Stimulated activated CD4-positive, alpha-beta T cell treated with anti-CD3 and anti-CD28 coated beads, Interleukin-15, amount 100 ng/mL, for 1 hour (primary cell): ENCODE results near the gene EXOC3L2.

Source experiments
- DNase-seq, 2 donors: peaks; one replicate each; pipeline ENCODE4 v3.0.0-alpha.2; 2020; ENCODE audit warnings: low read depth in 1 of 2, low spot score in 1 of 2

Gene EXOC3L2

DNA sequence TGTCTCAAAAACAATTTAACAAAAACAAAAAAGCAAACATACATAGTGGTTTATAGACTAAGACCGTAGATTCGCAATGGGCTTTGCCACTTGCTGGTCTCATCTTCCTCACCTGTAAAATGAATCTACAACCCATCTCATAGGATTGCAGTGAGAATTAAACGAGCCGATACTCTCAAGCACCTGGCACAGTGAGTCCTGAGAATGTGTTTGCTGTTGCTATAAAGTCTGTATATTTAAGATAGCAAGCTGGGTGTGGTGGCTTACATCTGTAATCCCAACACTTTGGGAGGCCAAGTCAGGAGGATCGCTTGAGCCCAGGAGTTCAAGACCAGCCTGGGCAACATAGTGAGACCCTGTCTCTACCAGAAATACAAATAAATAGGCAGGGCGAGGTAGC is 22.5 kb downstream of the EXOC3L2 start:
- DNase-seq, result no peak

DNA sequence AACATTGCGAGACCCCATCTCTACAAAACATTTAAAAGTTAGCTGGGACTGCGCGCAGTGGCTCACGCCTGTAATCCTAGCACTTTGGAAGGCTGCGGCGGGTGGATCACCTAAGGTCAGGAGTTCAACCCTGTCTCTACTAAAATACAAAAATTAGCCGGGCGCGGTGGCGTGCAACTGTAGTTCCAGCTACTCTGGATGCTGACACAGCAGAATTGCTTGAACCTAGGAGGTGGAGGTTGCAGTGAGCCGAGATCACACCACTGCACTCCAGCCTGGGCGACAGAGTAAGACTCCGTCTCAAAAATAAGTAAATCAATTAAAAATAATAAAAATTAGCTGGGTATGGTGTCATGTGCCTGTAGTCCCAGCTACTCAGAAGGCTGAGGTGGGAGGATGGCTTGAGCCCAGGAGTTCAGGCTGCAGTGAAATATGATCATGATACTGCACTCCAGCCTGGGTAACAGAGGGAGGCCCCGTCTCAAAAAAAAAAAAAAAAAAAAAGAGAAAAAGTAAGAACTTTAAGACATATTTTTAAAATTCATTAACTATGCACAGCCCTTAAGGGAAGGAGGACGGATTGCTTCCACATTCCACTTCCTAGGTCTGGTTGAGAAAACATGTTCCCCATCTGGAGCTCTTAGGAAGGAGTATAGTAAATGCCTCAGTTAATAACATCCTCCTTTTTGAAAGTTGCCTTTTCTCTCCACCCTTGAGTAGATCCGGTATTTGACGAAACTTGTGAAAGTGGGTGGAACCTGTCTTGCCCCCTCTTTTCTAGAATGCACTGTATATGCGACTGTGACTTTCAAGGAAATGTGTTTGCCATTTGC is 26.1 kb downstream of the EXOC3L2 start:
- DNase-seq, result no peak

DNA sequence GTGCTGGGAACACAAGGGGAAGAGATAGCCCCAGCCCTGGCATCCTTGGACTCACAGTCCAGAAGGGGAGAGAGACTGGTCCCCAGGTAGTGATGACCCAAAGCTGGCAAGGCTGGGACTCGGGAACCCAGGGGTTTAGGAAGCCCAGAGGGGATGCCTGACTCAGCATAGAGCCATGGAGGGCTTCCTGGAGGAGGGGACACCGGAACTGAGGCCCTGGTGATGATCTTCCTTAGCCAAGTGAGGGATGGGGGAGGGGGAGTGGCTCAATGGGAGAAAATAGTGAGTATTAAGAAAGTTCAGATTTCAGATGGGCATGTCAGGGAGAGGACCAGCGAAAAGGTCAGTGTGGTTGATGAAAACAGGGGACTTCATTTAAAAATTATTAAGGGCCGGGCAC is 26.8 kb downstream of the EXOC3L2 start:
- no peak for DNase-seq

DNA sequence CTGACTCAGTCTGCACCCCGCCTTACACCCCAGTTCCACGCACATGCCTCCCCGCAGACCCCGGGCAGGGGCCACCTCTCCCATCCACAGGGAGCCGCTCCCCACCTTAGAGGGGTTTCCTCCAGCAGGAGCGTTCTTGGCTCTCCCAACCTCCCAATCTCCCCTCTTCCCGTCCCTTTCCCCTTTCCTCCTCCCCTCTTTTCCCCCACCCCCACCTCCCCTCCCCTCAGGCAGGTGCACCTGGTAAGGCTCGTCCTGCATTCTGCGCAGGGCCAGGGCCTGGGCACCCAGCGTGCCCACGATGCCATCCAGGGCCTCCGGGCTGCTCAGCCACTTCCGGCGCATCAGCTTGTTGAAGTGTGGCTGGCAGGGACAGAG is 27.3 kb downstream of the EXOC3L2 start:
- no peak for DNase-seq

DNA sequence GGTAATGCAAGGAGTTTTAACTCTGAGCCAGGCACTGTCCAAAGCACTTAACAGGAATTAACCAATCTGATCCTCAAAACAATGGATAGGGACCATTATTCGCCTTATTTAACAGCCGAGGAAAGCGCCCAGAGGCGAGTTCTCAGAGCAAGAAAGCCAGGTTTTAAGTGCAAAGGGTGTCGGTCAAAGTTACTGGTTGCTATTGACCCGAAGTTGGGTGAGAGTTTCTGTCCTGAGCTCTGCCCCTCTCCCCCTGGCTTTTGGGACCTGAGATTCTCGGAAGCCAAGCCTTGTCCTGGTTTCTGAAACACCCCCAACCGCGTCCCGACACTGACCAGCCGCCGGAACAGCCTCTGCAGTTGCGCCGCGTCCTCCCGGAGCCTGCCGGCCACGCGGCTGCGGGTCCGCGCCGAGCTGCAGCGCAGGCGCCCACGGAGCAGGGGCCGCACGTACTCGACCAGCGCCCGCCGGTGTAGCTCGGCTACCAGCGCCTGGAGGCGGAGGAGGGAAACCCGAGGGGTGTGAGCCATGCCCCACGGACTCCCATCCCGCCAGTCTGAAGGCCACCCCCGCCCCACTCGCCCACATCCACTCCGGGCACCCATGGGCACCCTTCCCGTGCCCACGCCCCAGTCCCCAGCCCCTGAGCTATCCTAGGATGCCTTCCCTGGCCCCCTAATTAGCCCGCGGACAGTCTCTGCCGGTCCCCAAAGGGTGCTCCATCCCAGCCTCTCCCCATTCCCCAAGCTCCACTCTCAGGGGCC is 27.8 kb downstream of the EXOC3L2 start:
- no peak for DNase-seq

DNA sequence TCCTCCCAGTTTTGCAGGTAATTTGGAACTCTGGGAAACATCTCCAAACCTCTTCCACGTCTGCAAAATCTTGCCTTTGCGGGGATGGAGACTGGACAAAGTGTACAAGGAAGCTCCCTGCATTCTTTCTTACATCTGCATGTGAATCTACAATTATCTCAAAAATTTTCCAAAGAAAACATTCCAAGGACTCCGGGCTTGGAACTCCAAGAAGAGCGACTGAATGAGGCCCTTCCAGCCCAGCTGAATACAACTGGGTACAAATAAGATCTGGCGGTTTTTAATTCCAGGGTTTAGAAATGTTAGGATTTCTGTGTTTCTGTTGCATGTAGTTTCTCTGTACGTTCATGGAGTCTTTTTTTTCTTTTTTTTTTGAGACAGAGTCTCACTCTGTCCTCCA is 28.5 kb downstream of the EXOC3L2 start:
- no peak for DNase-seq

DNA sequence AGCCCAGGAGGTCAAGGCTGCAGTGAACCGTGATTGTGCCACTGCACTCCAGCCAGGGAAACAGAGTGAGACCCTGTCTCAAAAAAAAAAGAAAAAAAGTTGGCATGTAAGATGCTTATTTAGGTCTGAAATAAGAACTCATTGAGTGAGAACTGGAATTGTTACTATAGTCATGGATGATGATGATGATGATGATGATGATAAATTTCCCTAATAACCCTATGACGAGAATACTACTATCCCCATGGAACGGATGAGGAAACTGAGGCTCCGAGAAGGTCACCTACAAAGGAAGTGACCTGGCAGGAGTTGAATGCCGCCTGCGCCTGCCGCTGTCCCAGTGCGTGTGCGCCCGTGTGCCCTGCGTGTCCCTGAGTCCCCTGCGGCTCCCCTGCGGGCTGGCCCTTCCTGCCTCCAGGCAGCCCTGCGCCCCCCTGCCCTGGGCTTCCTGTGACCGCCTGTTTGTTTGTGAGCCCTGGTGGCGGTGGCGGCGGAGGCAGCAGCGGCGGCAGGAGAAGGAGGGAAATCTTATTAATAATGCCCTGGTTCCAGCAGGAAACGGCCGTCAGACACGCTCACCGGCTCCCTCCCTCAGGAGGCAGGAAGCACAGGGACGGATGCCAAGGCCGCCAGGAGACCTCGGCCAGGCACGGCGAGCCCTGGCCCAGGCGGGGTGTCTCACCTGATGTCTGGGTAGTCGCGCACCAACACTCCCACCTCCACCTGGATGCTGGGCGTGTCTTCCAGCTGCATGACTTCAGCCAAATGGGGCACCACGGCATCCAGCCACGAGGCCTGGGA is 29.6 kb downstream of the EXOC3L2 start:
- no peak for DNase-seq

DNA sequence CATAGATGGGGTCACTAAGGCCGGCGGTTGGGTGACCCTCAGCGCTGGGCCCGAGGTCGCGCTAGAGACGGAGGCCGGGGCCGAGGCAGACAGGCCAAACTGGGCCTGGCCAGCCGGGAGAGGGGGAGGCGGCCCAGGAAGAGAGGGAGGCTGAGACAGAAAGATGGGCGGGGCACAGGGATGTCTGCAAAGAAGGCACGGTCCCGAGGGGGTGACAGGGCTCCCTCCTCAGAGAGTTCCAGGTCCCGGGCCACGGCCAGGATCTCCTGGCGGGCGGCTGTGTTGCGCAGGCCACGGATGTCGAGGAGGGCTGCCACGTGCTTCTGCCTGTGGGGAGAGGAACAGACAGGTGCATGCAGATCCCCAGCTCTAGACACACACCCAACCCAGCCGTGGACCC is 32.2 kb downstream of the EXOC3L2 start:
- no peak for DNase-seq

DNA sequence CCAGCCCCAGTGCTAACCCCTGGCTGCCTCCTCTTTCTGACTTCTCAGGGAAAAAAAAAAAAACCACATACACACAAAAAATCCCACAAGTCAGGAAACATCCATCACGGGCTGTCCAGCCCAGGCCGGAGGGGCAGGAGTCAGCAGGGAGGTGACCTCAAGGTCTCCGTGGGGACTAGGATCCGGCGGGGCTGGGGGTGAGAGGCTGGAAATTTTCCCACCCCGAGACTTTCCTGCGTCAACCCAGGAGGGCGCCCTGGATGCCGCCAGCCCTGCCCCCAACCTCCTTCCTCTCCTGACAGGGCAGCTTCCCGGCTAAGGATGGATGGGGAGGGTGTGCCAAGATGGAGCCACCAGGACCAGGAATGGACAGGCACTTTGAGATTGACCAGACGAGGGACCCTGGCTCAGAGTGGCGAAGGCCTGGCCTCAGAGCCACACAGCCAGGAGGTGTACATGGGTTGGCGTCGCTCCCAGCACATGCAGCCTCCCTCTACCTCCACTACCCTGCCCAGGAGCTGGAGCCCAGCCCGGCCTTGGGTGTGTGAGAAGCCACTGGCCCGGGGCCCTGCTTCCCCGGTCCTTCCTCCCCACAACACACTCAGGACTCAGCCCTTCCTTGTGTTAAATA is 33.3 kb downstream of the EXOC3L2 start:
- no peak for DNase-seq

DNA sequence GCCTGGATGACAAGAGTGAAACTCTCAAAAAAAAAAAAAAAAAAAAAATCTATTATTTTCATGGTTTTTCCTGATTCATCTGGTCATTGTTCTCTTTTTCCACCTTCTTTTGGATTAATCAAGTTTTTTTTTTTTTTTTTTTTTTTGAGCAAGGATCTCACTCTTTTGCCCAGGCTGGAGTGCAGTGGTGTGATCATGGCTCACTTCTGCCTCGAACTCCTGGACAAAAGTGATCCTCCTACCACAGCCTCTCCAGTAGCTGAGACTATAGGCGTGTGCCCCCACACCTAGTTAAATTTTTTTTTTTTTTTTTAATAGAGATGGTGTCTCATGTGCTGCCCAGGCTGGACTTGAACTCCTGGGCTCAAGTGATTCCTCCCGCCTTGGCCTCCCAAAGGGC is 38.9 kb downstream of the EXOC3L2 start:
- DNase-seq, result no peak

DNA sequence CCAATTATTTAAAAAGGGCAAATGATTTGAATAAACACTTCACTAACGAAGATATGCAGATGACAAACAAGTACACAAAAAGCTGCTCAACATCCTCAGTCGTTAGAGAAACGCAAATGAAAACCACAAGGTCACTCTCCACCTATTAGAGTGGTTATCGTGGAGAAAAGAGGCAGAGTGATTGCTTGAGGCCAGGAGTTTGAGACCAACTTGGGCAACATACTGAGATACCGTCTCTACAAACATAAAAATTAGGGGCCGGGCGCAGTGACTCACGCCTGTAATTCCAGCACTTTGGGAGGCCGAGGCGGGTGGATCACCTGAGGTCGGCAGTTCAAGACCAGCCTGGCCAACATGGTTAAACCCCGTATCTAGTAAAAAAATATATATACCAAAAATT is 39.4 kb downstream of the EXOC3L2 start:
- DNase-seq, result no peak

DNA sequence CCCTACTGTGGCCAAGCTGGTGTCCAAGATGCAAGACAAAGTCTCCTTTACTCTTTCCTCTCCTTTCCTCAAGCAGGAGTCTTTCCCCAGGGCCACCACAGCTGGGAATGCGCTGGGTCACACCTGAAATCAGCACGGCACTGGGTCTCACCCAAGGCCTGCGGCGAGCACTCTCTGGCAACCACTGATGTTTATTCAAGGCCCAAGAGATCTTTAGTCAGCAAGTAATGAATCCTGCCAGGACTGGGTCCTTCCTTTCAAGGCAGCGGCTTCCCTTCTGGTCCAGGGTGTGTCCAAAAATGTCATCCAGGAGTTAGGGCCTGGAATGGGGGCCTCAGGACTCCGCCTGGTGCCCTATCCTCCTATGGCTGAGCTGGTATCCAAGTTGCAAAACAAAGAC is 42.6 kb downstream of the EXOC3L2 start:
- no peak for DNase-seq

DNA sequence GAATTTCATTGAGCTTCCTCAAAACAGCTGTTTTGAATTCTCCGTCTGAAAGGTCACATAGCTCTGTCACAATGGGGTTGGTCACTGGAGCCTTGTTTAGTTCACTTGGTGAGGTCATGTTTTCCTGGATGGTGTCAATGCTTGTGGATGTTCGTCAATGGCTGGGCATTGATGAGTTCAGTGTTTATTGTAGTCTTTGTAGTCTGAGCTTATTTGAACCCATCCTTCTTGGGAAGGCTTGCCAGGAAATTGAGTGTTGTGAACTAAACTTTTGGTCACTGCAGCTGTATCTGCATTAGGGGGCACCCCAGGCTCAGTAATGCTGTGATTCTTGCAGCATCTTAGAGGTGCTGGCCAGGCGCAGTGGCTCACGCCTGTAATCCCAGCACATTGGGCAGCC is 44.6 kb downstream of the EXOC3L2 start:
- no peak for DNase-seq

DNA sequence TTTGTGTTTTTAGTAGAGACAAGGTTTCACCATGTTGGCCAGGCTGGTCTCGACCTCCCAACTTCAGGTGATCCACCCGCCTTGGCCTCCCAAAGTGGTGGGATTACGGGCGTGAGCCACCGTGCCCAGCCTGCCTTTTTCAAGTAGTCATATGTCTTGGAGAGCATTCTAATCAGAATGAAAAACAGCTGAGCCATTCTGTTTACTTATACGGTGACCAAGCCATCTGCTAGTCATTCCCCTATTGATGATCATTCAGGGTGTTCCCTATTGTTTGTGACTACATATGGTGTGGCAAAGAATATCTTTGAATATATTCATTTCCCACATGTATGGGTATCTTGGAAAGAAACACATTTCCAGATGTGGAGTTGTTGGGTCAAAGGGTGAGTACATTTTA is 49.4 kb downstream of the EXOC3L2 start:
- no peak for DNase-seq

DNA sequence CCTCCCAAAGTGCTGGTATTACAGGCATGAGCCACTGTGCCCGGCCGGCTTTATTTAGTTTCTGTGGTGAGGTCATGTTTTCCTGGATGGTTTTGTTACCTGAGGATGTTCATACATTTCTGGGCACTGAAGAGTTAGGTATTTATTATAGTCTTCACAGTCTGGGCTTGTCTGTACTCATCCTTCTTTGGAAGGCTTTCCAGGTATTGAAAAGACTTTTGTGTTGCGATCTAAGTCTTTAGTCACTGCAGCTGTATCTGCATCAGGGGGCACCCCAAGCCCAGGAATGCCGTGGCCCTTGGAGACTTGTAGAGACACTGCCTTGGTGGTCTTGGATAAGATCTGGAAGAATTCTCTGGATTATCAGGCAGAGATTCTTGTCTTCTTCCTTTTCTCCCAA is 53.8 kb downstream of the EXOC3L2 start:
- DNase-seq, result no peak

DNA sequence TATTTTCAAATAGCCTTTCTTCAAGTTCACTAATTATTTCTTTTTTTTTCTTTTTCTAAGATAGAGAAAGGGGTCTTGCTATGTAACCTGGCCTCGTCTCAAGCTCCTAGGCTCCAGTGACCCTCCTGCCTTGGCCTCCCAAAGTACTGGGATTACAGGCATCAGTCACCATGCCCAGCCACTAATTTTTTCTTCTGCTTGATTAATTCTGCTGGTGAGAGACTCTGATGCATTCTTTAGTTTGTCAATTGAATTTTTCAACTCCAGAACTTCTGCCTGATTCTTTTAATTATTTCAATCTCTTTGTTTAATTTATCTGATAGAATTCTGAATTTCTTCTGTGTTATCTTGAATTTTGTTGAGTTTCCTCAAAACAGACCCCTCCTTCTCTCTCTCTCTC is 55.2 kb downstream of the EXOC3L2 start:
- DNase-seq, result no peak

DNA sequence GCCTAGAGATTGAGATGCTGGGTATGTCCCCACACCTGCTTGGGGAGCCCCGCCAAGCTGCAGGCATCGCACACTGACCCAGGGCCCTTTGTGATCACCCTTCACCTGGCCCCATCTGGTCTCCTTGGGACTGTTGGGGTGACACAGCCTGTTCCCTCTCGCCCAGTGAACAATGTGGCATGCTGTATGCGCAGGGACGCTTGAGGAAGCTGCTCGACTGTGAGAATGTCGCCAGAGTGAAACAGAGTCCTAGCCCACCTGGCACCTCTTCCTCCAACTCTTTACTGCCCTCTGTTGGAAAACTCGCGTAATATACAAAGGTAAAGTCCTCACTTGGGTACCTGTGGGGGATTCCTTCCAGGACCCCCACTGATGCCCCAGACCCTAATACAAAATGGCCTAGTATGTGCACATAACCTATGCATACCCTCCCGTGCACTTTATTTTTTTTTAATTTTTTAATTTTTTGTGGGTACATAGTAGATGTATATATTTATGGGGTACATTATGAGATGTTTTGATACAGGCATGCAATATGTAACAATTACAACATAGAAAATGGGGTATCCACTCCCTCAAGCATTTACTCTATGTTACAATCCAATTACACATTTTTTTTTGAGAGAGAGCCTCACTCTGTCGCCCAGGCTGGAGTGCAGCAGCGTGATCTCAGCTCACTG is 57.6 kb downstream of the EXOC3L2 start:
- no peak for DNase-seq

DNA sequence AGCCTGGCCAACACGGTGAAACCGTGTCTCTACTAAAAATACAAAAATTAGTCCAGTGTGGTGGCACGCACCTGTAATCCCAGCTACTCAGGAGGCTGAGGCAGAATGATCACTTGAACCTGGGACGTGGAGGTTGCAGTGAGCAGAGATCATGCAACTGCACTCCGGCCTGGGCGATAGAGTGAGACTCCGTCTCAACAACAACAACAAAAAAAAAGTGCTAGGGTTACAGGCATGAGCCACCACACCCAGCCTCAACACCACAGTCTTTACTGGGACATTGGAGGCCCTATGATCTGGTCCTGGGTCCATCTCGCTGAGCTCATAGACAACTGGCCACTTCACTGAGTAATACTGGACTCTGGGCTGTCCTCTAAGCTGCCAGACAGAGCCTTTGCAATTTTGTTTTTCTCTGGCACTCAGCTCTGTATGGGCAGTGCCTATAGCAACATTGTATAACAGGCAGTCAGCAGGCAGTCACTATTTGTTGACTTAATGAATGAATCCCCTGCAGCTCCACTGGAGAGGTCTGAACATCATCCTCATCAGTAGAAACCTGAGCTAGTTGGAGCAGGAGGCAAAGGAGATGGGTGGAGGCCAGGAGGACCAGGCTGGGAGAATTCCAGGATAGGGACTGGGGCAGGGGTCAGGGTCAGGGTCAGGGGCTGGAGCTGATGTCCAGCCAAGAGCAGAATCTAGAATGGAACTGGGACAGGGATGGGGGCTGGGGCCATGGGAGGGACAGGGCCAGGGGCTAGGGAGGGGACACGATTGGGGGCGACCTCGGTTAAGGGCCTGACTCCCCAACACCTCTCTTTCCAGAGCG is 58.5 kb downstream of the EXOC3L2 start:
- no peak for DNase-seq

DNA sequence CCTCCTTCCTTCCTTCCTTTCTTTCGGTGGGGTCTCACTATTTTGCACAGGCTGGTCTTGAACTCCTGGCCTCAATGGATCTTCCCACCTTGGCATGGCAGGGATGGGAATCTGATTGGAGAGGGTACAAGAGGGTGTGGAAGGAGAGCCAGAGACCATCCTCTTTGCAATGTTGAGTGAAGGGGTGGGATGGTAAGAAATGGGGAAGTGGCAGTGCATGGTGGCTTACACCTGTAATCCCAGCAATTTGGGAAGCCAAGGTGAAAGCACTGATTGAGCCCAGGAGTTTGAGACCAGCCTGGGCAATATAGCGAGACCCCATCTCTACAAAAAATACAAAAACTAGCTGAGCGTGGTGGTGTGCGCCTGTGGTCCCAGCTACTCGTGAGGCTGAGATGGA is 61.1 kb downstream of the EXOC3L2 start:
- DNase-seq, result no peak

DNA sequence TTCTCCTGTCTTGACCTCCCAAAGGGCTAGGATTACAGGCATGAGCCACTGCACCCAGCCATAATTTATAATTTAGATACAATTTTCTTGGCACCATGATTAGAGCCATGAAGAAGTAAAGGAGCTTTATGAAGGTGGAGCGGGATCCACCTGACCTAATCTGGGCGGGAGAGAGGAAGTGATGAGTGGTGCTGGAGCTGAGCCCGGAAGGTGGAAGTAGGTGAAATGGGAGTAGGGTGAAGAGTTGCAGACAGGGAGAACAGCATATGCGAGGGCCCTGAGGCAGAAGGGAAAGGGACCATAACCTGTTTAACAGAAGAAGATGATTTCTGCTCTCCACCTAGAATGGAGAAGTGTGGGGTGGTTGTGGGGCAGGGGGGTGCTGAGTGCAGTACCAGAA is 62.4 kb downstream of the EXOC3L2 start:
- DNase-seq, result no peak
